Raji (cell line): Measurements from ENCODE around the gene ZNF846.
A peak's percentile ranks its signal among the peaks of the same experiment; 100 is the strongest.

Experiments
- POLR2A ChIP-seq: IDR thresholded peaks from 2 replicates; pipeline ENCODE4 v1.6.1; 2011; ENCODE audit warnings: low read depth, low read length, control low read depth; ENCODE audit not compliant: insufficient read depth

ZNF846 gene

GRCh38 chr19:9768175-9769112 lies at the start of gene ZNF846:
Gene ZNF846 (minus strand): TSS chr19:9768738. CDS start chr19:9764950, 3,788 bp downstream.
- peak; percentile 60 for TF ChIP-seq POLR2A

- TF ChIP-seq POLR2A = no peak
Measured at GRCh38 chr19:9818175-9818733, 49.7 kb upstream of the ZNF846 start.

- TF ChIP-seq POLR2A = no peak
Measured at GRCh38 chr19:9811139-9811538, 42.6 kb upstream of the ZNF846 start.

GRCh38 chr19:9808855-9809824 lies 40.6 kb upstream of the ZNF846 start:
- no peak for TF ChIP-seq POLR2A

- TF ChIP-seq POLR2A = no peak
Measured at GRCh38 chr19:9806803-9807202, 38.3 kb upstream of the ZNF846 start.

- TF ChIP-seq POLR2A = no peak
Measured at GRCh38 chr19:9801976-9802375, 33.4 kb upstream of the ZNF846 start.

- no peak for TF ChIP-seq POLR2A
Measured at GRCh38 chr19:9799162-9799561, 30.6 kb upstream of the ZNF846 start.

GRCh38 chr19:9797871-9798270 lies 29.3 kb upstream of the ZNF846 start:
- TF ChIP-seq POLR2A = no peak

- no peak for TF ChIP-seq POLR2A
Measured at GRCh38 chr19:9796113-9796773, 27.7 kb upstream of the ZNF846 start.

GRCh38 chr19:9793071-9793591 lies 24.6 kb upstream of the ZNF846 start:
- no peak for TF ChIP-seq POLR2A

- TF ChIP-seq POLR2A = peak; percentile 55
Measured at GRCh38 chr19:9792206-9793070, 23.9 kb upstream of the ZNF846 start.

- TF ChIP-seq POLR2A = peak; percentile 21; the same call in 1 of the 2 replicates
Measured at GRCh38 chr19:9791552-9792205, 23.1 kb upstream of the ZNF846 start.

GRCh38 chr19:9789066-9789465 lies 20.5 kb upstream of the ZNF846 start:
- TF ChIP-seq POLR2A = no peak
